HG03196 (cell line): ENCODE results near the gene GNAO1.

Experiments
- ATAC-seq: cut with Tn5 transposase; IDR thresholded peaks from one replicate; pipeline ENCODE4 v1.9.1; 2021; ENCODE audit not compliant: unreplicated experiment

GNAO1 gene

GRCh38 chr16:56191156-56191815 lies at the start of gene GNAO1:
Gene GNAO1, plus strand, starts transcription at chr16:56191489. Its CDS starts 747 bp downstream, at chr16:56192236.
- ATAC-seq: no peak

GRCh38 chr16:56143666-56144065 lies 47.6 kb upstream of the GNAO1 start:
- ATAC-seq: no peak

DNA sequence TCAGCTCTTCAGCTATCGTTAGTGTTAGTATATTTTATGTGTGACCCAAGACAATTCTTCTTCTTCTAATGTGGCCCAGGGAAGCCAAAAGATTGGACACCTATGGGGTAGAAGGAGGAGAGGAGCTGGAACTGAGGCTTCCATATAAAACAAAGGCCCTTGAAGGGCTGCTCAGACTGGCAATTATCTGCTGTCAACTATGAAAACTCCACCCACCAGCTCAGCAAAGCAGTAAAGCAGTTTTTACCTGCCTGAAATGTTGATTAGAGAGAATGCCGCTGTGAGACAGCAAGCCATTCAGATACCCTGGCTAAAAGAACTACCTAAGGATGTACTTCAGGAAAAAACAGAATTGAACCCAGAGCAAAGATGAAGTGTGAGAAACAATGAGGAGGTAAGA lies 45.9 kb upstream of the GNAO1 start:
- ATAC-seq: no peak

- ATAC-seq: no peak
These were observed 39.7 kb upstream of the GNAO1 start for GRCh38 chr16:56151621-56152020.

DNA sequence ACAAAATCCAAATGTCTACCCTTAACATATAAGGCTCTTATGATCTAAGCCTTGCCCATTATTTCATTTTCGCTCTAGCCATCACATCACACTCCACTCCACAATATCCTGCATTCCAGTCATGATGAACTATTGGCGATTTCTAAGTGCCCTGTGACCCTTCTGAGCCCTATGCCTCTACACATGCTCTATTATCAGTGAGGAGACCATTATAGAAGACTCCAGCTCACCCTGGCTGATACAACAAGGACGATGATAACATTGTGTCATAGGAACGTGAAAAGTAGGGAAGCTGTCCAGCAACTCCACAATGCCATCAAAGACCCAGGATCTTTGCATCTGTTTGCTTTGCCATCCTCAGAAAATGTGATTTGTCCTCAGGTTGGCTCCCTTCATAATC lies 29.6 kb upstream of the GNAO1 start:
- no peak for ATAC-seq

- ATAC-seq: no peak
These were observed 28.2 kb upstream of the GNAO1 start for GRCh38 chr16:56163089-56163488.

DNA sequence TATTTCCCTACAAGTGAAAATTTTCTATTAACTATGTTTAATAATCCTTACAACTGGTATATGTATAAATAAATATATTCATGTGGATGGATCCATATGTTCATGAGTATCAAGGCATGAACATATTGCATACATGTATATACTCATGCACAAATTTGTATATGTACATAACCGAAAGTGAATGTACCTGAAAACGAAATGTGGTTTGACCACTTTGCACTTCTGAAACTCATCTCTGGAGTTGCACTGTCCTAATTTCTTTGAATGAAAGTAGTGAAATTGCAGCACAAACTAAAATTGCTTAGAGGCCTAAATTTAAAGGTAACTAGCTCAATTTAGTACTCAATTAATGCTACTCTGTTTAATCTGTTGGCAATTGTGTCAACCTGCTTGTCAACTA lies 27.4 kb upstream of the GNAO1 start:
- no peak for ATAC-seq

DNA sequence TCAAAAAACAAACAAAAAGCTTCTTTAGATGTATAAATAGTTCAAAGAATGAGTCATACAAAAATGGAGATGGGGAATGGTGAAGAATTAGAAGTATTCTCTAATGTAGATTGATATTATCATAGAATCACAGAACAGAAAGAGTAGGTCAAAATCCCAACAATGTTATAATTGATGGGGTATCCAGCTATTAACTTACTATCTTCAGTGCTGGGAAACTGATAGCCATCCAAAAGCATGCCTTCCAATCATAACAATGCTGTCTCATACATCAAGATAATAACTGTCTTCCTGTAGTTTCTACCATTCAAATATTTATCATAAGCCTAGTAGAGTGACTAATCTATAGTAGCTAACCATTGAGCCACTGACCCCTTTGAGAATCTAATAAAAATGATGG lies 26.7 kb upstream of the GNAO1 start:
- ATAC-seq: no peak

DNA sequence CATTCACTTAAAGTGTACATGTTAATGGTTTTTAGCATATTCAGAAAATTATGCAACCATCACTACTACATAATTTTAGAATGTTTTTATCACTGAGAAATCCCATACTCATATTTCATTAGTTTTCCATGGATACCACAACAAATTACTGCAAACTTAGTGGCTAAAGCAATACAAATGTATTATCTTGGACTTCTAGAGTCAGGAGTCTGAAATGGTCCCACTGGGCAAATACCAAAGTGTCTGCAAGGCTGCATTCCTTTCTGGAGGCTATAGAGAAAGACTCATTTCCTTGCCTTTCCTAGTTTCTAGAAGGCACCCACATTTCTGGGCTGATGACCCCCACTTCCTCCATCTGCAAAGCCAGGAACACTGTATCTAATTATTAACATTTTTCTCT lies 16.9 kb upstream of the GNAO1 start:
- ATAC-seq: no peak

GRCh38 chr16:56181401-56181800 lies 9.9 kb upstream of the GNAO1 start:
- ATAC-seq: no peak

GRCh38 chr16:56183266-56183665 lies 8.0 kb upstream of the GNAO1 start:
- ATAC-seq: no peak

DNA sequence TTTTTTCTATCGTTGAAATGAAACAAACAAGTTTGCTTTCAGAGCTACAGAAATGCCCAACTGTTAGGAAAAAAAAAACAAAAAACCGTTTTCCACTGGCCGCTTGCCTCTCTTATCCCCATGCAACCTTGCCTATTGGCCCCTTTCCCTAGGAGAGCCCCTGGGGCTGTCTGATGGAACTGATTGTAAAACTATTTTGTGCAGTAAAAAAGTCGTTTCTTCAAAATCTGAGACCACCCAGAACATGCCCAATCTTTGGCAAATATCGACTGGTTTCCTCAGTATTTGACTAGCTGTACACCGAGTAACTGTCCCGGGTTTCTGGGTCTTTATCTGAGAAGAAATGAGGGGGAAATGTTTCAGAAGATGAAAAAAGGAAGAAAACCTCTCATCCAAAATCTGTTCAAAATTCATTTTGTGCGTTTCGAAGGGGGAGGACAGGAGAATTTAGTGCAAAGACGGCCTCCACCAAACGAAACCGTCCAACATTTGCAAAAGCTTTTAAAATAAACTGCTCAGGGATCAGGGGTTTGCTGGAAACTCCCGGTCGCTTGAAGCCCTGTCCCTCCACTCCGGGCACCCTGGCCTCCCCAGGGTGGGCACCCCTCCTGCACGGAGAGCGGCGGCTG lies 1.1 kb upstream of the GNAO1 start:
- ATAC-seq: no peak

DNA sequence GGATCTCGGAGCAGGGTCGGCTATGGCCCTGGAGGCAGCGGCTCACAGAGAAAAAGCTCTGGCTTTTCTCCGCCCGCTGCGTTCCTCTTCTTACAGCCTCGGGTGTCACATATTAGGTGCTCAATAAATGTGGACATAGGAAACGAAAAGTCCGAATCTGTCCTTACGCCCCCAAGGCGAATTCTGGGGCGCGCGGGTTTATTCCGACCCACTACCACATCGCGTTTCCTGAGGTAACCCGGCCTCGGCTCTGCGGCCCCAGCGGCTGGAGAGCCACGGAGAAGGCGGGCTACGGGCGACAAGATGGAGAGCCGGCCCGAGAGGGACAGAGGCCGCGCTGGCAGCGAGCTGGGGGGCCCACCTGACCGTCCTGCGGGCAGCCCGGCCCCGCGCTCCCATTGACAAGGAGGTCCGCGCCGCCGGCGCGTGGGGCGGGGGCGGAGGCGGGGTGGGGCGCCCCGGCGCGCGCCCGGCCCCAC lies 573 bp upstream of the GNAO1 start:
- ATAC-seq: no peak

DNA sequence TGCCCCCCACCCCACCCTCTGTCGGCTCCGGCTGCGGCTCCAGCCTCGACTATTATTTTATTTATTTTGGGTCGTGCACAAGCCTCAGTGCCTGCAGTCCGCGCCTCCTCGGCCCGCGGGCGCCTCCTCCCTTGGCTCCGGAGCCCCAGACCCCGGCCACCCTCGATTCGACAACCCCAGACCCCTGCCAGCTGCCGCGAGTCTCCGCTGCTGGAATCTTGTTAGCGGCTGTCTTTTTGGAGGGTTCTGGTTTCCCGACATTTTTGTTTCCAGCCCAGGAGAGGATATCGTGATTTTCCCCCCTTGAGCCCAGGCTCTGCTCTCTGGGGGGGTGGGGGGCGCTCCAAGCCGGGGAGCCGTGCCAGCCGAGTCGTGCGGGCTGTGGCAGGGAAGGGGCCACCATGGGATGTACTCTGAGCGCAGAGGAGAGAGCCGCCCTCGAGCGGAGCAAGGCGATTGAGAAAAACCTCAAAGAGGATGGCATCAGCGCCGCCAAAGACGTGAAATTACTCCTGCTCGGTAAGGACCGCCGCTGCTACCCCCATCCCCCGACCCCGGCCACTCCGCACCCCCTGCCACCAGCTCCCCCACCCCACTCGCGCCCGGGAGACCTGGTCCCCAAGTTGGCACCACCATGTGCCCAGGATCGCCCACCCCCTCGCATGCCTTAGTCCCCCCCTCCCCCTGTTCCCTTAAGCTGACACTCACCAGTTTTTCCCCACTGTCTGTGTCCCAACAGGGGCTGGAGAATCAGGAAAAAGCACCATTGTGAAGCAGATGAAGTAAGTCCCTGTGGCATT lies 746 bp downstream of the GNAO1 start:
- no peak for ATAC-seq

DNA sequence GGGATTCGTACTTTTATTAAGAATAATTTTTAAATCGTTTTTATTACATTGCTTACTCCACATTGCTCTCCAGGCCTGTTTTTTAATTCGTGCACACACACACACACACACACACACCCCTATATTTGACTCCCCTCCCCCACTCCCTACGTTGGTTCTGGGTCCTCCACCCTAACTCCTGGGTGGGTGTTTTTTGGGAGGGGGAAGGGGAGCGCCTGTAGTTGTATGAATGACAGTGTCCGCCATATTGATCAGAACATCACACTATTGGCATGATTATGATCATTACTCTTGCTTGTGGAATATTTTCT lies 1.3 kb downstream of the GNAO1 start:
- ATAC-seq: no peak

DNA sequence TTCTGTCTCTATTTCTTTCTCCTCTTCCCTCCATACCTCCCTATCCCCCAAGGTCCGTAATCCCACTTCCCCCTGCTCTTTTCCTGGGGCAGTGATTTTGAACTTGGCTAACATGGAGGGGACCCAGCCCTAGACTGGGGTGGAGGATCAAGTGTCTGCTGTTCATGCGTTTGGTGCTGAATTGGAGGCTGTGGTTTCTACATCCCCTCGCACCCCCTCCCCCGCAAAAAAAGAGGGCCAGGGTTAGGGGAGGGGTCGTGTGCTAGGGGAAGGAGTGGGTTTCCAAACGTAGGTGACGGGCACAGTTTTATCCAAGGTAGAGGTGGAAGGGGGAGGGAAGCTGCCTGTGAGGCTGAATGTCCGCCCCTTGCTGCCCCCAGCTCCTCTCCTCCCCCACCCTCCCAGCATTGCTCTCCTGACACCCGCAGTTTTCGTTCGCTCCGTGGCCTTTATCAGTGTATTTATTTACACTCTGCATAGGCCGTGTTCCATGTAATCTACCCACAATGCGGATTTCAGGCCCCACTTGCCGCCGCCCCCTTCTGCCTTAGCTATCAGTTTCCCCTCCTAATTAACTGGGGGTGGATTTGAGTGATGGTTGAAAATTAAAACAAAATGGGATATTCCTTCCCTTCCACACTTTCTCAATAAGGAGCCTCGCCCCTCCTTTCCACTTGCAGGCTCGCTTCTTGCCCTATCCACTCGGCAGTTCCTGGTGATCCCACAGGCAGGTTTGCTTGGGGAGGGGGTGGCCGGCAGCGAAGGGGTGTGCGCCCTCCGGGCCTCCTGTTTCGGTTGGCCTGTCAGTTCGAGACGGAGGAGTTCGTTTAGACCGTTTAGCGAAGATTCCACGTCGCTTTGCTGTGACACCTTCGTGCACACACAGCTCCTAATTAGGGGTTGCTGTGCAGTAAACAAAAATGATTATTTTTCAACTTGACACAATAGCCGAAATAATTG lies 2.0 kb downstream of the GNAO1 start:
- no peak for ATAC-seq

GRCh38 chr16:56193951-56194726 lies 2.9 kb downstream of the GNAO1 start:
- no peak for ATAC-seq

GRCh38 chr16:56195151-56195550 lies 3.9 kb downstream of the GNAO1 start:
- ATAC-seq: no peak

DNA sequence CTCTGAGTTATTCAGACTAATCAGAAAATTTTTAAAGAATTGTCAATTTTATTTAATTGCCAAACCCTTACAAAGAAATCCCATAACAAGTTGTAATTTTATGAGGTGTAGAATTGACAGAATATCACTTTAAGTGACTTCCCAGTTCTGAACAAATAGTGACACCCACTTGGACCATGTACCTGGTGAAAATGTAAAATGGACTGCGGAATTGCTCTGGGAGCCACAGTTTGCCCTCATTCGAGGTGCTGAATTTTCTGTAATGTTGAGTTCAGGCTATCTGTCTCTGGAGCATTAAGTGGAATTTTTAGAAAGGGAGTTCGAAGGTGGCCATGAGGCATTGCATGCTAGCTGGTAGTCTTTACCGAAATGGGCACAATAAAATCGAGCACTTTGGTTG lies 5.1 kb downstream of the GNAO1 start:
- no peak for ATAC-seq
